HG03280 (cell line): Measurements from ENCODE around the gene HS1BP3.

ENCODE experiments used
- ATAC-seq: cut with Tn5 transposase; IDR thresholded peaks from one replicate; pipeline ENCODE4 v1.9.1; 2021; ENCODE audit warnings: mild to moderate bottlenecking, moderate library complexity; ENCODE audit not compliant: unreplicated experiment

Gene HS1BP3

DNA sequence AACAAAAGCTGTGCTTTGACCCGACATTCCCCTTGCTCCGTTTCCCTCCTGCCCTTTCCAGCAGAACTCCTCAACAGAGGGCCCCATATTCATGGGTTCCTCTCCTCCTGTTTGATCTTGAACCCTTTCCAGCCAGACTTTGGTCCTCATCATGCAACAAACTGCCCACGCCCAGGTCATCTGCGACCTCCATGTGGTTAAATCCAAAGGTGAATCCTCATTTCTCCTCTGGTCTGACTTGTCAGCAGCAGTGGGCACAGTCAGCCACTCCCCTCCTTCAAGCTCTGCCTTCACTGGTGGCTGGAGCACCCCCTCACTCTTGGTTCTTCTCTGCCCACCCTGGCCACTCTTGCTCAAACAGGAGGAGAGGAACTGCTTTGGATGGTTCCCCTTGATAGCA lies 2.7 kb downstream of the HS1BP3 start:
- ATAC-seq, result no peak

DNA sequence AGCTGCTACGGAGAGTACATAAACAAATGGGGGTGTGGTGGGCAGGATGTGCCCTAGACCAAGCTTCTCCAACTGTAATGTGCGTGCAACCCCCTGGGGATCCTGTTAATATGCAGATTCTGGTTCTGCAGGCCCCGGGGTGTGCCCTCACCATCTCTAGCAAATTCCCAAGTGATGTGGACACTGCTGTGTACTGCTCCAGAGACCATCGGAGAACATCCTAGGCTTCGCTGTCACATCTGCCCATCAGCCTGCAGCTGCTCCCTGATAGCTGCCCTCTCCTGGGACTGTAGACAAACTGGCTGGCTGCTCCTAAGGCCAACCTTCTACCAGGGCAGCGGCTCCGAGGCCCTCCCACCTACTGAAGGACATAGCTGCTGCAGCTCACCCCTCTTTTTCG lies 3.2 kb downstream of the HS1BP3 start:
- ATAC-seq, result no peak

DNA sequence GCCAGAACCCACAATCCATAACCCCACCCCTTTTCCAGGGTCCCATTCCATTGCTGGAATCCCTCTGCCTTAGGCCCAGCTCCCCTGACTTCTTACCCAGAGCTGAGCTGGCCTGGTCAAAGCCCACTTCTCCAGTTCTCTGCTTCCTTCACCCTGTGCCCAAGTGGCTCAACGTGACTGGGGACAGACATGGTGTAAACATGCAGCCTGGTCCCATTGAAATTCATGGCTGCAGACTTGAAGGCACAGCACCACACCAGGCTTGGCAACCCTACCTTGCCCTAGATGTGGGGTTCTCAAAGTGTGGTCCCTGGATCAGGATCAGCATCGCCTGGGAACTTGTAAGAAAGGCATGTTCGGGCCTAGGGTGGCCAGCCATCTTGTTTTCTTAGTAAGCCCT lies 3.7 kb downstream of the HS1BP3 start:
- ATAC-seq, result no peak

DNA sequence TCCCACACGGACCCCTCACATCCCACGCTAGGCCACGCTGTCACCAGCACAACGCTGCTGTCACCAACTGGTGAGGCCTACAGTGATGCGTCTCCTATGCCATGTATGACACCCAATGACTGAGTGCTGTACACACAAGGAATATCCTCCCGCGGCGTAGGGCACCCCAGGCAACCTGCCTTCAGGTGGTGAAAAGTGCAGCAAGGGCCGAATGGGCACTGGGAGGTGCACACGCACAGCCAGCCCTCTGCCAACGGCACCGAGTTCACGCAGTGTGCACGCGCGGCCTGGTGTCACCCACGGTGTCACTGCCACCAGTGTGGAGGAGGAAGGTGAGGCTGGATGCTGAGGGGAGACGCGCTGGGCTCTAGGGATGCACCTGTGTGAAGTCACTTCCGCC lies 4.5 kb downstream of the HS1BP3 start:
- no peak for ATAC-seq

DNA sequence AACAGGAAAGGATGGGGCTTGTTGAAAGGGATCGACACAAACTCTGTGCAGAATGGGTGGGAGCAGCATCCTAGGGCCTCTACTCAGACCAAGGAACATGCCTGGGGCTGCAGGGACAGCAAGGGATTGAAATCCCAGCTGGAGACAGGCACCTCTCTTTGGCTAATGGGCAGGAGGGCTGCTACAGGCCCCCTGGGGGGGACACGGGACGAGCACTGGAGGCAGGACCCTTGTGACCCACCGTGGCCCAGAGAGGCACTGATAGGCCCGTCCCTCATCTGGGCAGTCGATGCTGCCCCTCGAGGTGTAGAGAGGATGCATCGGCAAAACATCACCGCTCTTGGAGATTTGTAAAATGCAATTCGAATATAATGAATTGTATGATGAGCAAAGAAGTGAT lies 5.1 kb downstream of the HS1BP3 start:
- ATAC-seq, result no peak

DNA sequence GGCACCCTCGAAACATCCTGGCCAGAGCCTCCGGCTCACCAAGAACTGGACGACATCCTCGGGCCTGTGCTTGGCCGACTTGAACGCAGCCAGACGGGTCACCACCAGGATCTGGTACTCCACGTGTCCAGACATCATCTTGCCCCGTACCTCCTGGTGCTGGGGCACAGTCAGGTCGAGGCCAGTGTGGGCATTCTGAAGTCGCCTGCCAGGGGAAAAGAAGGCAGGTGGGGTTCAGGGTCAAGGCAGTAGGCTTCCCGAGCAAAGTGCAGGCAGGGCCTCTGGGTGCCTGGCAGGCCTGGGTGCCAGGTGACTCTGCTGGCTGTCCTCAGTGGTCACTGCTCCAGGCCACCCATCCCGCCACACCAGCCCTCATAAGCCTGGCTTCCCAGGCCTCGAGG lies 5.6 kb downstream of the HS1BP3 start:
- no peak for ATAC-seq

DNA sequence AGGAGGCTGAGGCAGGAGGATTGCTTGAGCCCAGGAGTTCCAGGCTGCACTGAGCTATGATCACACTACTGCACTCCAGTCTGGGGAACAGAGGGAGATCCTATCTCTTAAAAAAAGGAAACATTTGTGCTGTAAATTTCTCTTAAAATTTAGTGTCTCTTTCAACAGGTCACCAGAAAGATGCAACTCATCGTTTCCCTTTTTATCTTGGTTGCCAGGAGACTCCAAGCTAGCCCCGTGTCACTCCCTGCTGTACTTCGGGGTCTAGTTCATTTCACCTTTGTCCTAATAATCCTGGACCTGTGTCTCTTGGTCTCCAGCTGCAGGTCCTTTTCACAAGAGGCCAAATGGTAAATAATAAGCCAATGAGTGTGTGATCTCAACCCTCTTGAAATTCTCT lies 7.1 kb downstream of the HS1BP3 start:
- ATAC-seq, result no peak

DNA sequence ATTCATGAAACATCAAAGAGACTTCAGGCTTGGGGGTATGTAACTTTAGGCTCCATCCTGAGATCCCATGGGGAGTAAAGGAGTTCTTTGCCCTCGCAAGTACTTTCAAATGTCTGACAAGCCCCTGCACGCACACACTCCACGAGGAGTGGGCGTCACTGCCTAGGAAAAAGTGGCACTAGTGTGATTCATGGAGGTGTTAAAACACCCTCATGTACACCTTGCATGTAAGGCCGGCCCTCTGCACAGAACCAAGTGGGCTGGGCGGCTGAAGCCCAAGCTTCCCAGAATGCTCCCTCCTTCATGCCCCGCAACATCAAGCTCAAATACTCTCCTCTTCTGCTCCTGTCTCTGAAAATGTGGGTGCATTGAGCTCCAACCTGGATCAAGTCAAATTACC lies 7.8 kb downstream of the HS1BP3 start:
- no peak for ATAC-seq

DNA sequence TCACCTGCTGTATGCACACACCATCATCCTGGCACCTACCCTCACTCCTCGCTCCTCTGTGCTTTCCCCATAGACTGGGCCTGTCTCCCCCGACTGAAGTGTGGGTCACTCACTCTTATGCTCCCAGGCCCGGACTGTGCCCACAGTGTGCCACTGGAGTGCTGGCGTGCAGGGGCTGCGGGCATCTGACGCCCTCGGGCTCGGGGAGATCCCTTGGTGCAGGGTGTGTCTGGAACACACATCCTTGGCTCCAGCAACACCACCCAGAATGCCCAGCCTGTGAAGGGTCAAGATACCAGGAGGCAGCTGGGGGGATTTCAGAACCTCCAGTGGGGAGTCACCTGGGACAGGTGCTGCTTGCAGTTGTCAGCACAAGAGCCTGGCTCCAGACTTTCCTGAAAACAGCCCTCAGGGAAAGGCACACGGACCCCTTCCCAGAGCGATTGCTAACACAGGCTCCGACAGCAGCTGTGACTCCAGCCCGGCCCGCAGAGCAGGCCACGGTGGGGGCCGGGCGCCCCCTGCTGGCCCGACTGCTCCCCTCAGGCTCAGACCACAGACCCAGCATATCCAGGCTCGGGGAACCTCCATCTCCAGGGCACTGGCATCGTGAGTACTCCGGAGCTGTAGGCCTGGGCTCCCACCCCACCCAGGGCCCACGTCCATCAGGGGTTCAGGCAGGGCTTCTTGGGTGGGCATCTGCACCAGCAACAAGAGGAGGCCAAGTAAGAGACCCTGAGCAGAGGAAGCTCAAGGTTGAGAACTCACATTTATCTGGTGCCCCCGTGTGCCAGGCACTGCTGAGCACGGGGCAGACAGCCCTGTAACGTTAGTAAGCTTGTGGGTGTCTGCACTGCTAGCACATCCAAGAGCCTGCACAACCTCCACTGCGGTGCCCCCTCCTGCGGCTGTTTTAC lies 8.6 kb downstream of the HS1BP3 start:
- peak; percentile 96 for ATAC-seq

DNA sequence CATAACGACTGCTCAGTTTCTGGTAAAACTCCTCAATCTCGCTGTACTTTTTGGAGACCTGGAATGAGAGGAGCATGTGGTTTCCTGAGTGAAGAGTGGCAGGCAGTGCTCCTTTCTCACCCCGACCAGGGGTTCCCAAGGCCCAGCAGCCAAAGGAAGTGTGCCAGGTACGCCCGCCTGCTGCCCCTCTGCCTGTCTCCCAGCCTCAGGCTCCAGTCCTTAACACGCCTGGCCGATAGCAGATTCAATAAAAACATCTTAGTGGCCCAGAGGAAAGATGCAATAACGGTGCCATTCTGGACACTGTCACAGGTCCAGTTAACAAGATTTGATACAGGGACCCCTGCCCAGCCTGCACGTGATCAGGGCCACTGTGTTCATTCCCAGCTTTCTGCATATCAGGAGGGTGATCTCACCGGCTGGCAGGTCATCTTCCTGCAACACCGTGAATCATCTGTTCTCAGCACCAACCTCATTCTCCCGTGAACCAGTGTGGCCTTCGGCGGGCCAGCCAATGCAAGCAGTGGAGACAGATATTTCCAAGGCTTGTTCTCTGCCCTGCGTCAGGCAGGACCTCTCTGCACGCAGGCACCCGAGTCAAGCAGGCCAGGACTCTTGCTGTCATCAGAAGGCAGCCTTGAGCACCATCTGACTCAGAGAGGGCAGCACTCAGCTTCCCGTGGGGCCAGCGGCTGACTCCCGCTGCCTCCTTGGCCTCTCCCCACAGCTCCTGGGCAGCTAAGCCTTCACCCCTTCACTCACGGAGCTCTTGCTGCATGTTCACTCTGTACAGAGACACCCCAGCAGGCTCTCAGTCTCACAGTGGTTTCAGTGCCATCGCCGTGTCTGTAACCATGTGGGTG lies 9.5 kb downstream of the HS1BP3 start:
- ATAC-seq, result no peak

DNA sequence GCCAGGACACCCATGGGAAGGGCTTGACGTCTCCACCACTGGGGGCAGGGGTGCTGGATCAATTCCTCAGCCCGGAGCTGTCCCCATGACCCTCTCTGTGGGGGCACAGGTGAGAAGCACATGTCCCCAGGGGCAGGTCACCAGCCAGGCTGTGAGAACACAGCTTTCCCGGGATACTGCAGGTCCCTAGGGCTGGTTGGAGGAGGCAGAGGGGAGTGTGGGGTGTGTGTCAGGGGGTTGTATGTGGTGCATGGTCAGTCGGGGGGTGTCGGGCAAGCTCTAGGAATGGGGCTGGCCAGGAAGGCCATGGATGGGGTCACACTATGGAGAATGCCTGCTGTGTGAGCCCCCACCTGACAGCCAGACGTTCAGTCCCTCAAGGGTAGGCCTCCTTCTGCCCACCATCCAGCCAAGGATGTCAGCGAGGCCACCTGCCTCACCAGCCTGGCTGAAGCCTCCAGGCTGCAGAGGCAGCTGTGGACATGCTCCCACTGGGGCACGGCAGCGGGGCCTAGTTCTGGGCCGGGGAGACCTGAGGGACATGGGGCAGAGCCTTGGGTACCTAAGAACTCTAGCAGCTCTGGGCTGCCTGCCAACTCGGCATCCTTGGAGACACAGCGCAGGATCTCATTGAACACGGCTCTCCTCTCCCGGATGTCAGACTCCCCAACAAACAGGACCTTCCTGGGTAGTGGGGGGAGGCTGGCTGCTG lies 10.3 kb downstream of the HS1BP3 start:
- no peak for ATAC-seq

DNA sequence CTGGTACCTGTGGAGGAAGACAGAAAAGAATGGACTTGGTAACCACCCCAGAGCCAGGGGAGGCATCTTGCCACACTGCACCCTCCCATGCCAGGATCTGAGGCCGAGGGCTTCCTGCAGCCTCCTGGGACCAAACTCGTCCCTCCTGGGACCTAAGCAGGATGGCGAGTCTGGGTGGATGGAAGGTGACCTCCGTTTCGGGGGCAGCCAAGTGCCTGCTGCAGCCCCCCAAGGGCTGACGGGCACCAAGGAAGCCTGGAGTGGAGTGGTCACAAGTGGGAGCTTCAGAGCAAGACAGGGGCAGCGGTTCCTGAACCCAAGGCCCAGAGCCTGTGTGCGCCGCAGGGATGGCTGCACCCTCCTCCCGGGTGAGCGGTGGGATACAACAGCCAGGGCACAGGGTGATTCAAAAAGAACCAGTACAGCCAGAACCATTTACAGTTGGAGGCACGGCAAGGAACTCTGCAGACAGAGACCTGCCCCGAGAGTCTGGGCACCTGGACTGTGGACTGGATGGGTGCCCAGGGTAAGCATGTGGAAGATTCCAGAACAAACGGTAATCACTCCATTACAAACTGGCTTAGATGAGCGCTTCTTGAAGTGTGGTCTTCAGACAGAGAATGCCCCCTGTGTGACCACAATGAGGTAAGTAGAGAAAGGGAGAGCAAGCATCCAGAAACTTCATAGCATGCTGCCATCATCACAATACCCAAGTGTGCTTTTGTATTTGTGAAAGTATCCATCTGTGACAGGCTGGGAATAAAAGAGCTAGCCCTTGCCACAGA lies 12.1 kb downstream of the HS1BP3 start:
- ATAC-seq, result no peak

DNA sequence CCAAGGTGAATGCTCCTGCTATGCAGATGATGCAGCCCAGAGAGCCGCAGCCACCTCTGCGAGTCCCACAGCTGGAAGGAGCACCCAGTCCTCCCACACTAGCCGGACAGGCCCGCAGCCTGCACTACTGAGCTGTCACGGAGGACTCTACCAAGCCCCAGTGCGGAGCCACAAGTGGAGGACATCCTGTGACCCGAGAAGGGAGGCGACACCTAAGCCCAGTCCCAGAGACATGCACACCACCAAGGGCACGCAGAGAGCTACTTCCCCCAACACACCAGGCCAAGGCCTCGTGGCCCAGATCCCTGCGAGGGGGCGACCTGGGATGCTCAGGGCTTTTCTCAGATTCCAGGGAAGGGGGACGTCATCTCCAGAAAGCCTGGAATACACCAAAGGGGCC lies 12.9 kb downstream of the HS1BP3 start:
- ATAC-seq, result no peak

DNA sequence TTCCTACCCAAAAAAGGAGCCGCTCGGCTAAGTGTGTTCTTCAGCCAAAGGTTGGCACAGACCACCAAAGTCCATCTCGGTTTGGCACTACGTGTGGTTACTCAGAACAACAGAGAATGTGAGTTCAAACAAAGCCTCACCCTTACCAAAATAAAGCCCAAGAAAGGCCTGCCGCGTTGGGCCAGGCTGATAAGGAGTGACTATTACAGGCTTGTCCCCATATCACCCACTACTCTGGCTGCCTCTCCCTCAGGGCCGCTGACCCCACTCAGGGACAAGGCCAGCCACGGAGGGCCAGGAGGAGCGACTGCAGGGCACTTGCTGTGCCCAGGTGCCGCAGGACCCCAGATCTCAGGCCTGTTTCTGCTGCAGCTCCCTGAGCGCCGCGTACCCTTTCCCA lies 13.8 kb downstream of the HS1BP3 start:
- no peak for ATAC-seq

DNA sequence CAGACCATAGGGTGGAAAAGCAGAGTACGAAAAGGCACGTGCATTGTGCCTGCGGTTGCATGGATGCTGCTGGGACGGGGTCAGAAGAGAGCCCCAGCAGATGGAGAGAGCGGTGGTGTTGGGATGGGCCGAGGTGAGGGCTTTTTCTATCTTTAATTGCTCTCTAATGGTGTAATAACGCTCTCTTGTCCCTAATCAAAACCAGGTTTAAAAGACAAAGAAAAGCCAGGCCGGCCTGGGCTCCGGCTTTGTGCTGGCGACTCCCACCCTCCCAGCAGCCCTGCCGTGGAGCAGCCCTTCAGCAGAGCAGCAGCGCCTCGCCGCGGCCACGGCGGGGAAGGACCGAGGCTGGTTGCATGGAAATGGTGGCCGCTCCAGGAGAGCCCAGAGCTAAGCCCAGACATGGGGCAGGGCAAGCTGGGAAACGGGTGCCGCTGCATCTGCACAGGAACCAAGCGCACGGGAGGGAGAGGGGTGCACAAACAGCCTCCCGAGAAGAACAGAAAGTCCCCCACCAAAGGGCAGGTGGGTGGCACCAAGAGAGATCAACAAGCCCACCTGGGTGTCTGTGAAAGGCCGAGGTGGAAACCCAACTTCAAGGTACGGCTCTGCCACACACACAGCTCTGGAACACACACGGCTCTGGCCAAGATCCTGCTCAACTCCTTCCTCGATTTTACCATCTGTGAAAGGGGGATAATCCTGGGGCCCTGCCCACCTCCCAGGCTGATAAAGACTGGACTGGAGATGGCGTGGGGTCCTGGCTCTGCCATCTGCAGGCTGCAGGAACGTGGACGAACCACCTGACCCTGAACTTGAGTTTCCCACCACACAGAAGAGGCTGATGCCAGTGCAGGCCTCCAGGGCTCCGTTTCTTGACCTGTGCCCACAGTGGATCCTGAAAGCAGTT lies 15.0 kb downstream of the HS1BP3 start:
- peak; percentile 84 for ATAC-seq

DNA sequence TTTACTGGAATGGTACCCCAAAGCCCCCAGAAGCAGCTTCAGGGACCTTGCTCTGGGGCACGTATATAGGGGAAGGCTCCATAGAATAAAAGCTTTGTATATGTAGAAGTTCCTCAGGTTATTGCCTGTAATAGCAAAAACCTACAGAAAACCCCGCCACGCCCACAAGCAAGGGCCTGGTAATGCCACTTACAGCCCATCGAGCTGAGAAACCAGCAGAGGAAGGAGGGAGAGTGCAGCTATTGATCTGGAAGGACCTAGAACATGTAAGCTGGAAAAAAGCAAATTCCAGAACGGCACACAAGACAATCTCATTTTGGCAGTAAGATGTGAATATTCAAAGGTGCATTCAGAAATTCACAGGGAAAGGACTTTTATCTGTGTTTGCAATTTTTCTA lies 15.8 kb downstream of the HS1BP3 start:
- ATAC-seq, result no peak

DNA sequence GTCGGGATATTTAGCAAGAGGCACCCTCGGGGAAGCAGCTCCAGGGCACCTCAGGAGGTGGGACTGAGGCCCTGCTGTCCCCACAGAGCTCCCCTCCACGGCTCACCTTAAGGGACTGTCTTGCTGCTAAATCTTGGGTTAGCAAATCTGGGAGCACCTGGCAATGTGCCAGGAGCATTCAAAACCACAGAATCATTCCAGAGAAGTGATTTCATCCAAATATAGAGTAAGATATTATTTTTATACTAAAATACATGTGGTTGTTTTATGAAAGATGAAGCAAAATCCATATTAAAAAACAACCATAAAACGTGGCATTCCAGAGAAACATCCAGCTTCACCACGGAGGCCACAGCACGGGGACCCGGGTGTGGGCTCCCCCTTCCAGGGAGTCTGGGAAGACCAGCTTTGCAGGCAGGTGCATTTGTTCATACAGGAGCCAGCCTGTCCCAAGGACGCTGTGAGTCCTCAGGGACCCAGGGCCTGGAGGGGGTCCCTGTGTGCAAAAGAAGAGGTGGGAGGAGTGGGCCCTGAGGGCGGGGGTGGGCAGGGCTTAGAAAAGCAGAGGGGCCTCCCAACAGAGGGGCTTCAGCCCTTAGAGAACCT lies 16.3 kb downstream of the HS1BP3 start:
- ATAC-seq, result no peak

DNA sequence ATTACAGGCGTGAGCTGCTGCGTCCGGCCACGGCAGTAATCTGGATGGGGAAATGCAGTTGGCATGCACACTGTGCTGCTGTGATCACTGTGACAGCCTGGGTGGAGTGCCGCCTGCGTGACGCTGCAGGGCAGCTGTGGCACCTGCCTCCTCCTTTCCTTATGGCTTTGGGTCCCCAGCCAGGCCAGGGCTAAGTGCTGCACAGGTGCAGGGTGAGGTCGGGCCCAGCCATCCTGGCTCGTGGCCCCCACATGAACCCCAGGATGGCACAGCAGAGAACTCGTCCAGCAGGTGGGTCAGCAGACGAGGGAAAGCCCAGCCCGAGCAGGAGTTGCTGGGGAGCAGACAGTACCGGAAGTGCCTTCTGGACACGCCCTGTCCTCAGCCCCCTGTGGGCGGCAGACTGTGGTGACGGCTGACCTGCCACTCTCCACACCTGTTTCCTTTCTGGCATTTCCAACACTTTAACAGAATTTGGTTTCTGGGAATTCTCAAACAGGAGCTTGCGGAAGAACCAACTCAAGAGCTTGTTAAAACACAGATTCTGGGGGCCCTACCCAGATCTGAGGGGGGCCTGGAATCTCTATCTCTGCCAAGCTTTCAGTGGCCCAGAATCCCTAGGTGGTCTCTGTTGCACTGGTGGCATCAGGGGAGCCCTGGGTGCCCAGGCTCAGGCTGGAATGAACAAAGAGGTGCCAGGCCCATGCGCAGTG lies 16.9 kb downstream of the HS1BP3 start:
- no peak for ATAC-seq

DNA sequence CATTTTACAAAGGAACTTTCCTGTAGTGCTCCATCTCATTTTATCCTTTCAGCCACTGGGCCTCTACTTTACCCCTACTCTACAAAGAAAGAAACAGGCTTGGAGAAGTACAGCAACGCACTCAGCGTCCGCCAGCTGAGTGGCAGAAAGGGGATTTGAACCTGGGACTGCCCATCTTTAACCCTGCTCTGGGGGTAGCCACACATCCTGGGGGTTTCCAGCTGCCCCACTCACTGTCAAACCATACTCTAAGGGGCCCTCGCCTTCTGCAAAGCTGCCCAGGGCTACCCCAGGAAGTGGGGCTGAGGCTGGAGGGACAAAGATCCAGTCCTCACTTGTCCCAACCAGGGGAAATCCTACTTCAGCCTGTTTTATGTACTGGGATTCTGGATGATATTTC lies 17.9 kb downstream of the HS1BP3 start:
- no peak for ATAC-seq
